OCI-LY7 (cell line): ENCODE results near the gene LCAT. TPM values are rescaled to one million over a fixed set of nuclear protein-coding genes. Genes with fewer than 3 reads are reported as not detected.
A peak's percentile ranks its signal among the peaks of the same experiment; 100 is the strongest.

Source experiments
- BruUV-seq: library from RNA; stranded (reverse); fragments of 400-500 nt; replicated peaks from 2 replicates; lab custom pipeline; 2021; lab: Mats Ljungman, UMichigan
- CTCF ChIA-PET: fragments of 300-600 bp; sonication (Branson Sonifier 250); formaldehyde crosslinking; loops from one replicate; lab custom pipeline; 2022; ENCODE audit warnings: antibody characterized with exemption; ENCODE audit not compliant: unreplicated experiment; lab: Charles Lee
- POLR2A ChIA-PET: fragments of 300-600 bp; sonication (Branson Sonifier 250); formaldehyde crosslinking; loops from one replicate; lab custom pipeline; 2022; ENCODE audit warnings: antibody characterized with exemption; lab: Charles Lee
- DNase-seq: peaks from one replicate; pipeline ENCODE4 v3.0.0-alpha.2; 2015; ENCODE audit warnings: low spot score
- H2AFZ ChIP-seq: fragments of 200-600 bp; sonication (generic), shearing (Covaris generic); 2 replicates; pipeline ENCODE4 v1.6.1; 2014; ENCODE audit warnings: mild to moderate bottlenecking, antibody characterized with exemption, low read length, moderate library complexity
- H3K27ac ChIP-seq: fragments of 200-600 bp; sonication (generic); 2 replicates; pipeline ENCODE4 v1.5.1; 2014; ENCODE audit warnings: mixed run types, low read depth, mild to moderate bottlenecking, moderate library complexity, low read length, inconsistent platforms; ENCODE audit not compliant: poor library complexity, severe bottlenecking
- H3K36me3 ChIP-seq: fragments of 200-600 bp; sonication (generic); 2 replicates; pipeline ENCODE4 v1.6.1; 2014; ENCODE audit warnings: mild to moderate bottlenecking, antibody characterized with exemption, low read length, moderate library complexity, mixed read lengths; ENCODE audit not compliant: insufficient read depth
- H3K4me1 ChIP-seq: fragments of 200-600 bp; sonication (generic); 2 replicates; pipeline ENCODE4 v1.5.1; 2014; ENCODE audit warnings: mild to moderate bottlenecking, low read length; ENCODE audit not compliant: insufficient read depth, poor library complexity, severe bottlenecking
- H3K4me2 ChIP-seq: fragments of 200-600 bp; sonication (generic); 2 replicates; pipeline ENCODE4 v1.6.1; 2014; ENCODE audit warnings: mild to moderate bottlenecking, low read length
- H3K4me3 ChIP-seq: fragments of 200-600 bp; sonication (generic); 2 replicates; pipeline ENCODE4 v1.5.1; 2014; ENCODE audit warnings: mild to moderate bottlenecking, low read depth, low read length; ENCODE audit not compliant: poor library complexity, severe bottlenecking
- H3K79me2 ChIP-seq: fragments of 200-600 bp; sonication (generic); 2 replicates; pipeline ENCODE4 v1.6.1; 2016; ENCODE audit warnings: low read depth, mild to moderate bottlenecking, low read length, moderate library complexity, mixed read lengths; ENCODE audit not compliant: insufficient read depth
- H3K9me2 ChIP-seq: fragments of 200-600 bp; sonication (generic); 2 replicates; pipeline ENCODE4 v1.6.1; 2016; ENCODE audit warnings: mild to moderate bottlenecking, low read length, mixed read lengths; ENCODE audit not compliant: insufficient read depth
- H3K9me3 ChIP-seq: fragments of 200-600 bp; sonication (generic); 2 replicates; pipeline ENCODE4 v1.6.1; 2014; ENCODE audit warnings: mild to moderate bottlenecking, mixed run types, low read length, mixed read lengths
- H4K20me1 ChIP-seq: fragments of 200-600 bp; sonication (generic); 2 replicates; pipeline ENCODE4 v1.6.1; 2014; ENCODE audit warnings: mild to moderate bottlenecking, antibody characterized with exemption, low read length, moderate library complexity, mixed read lengths; ENCODE audit not compliant: insufficient read depth
- CTCF ChIP-seq: fragments of 200-600 bp; sonication (generic); conservative IDR thresholded peaks from 2 replicates; pipeline ENCODE4 v1.5.1; 2014; ENCODE audit warnings: mild to moderate bottlenecking, antibody characterized with exemption, low read length, moderate library complexity, mixed read lengths
- EZH2phosphoT487 ChIP-seq: fragments of 200-600 bp; sonication (generic); IDR thresholded peaks from 2 replicates; pipeline ENCODE4 v1.6.1; 2018; ENCODE audit warnings: low read depth, borderline replicate concordance, mild to moderate bottlenecking, mixed run types, antibody characterized with exemption, low read length, moderate library complexity, mixed read lengths
- intact Hi-C: fragments of 100-400 bp; cut with micrococcal nuclease; formaldehyde crosslinking; loops from one replicate; pipeline ENCODE4 v1.10.0; 2022; ENCODE audit not compliant: unreplicated experiment
- total RNA-seq, 2 experiments: library from RNA; depleted of rRNA in 1 of 2; stranded (reverse); fragments of >200 nt in 1 of 2; shearing (Covaris generic) in 1 of 2; gene quantifications; 2 replicates each; pipeline ENCODE4 v1.2.3, GENCODE V29; 2014 to 2022

Gene LCAT
- total RNA-seq, 2 experiments from 2014 or later, result 4.4 to 9.8 TPM

GRCh38 chr16:67992661-67993206 lies 48.8 kb upstream of the LCAT start:
- no peak for DNase-seq
- H3K79me2 ChIP-seq, result no peaks in the 10 kb centered on the region
- H3K36me3 ChIP-seq, result no peaks in the 10 kb centered on the region
- ChIA-PET CTCF (no interaction called here), POLR2A (no interaction called here)
- intact Hi-C loops, result loop anchor here (1.0 kb wide), 3 partner anchors 24 to 237 kb away; partner anchors contain the start of gene SLC12A4
- no peaks in the 10 kb centered on the region for H3K9me2 ChIP-seq
- no peak overlapping the region for H3K4me3 ChIP-seq
- H4K20me1 ChIP-seq, result no peaks in the 10 kb centered on the region
- TF ChIP-seq EZH2phosphoT487 (no peak), CTCF (no peak)
- no peaks in the 10 kb centered on the region for H3K9me3 ChIP-seq
- H3K4me1 ChIP-seq, result peaks cover 15% of the 10 kb centered on the region
- H2AFZ ChIP-seq, result peak overlapping the region; percentile 87
- peak overlapping the region; percentile 64; the same call in 1 of the 2 replicates for H3K4me2 ChIP-seq
- H3K27ac ChIP-seq, result no peak overlapping the region
- BruUV-seq, result no TSS peak

GRCh38 chr16:67990018-67990386 lies 46.1 kb upstream of the LCAT start:
- CTCF ChIA-PET, result no interaction called here
- no peak overlapping the region for H3K4me2 ChIP-seq
- H3K4me1 ChIP-seq, result peaks cover 20% of the 10 kb centered on the region
- no peaks in the 10 kb centered on the region for H3K9me2 ChIP-seq
- no peaks in the 10 kb centered on the region for H3K9me3 ChIP-seq
- H3K27ac ChIP-seq, result no peak overlapping the region
- POLR2A ChIA-PET, result no interaction called here
- no peak for DNase-seq
- no peak overlapping the region for H3K4me3 ChIP-seq
- TF ChIP-seq EZH2phosphoT487 (no peak), CTCF (no peak)
- no TSS peak for BruUV-seq
- H3K79me2 ChIP-seq, result no peaks in the 10 kb centered on the region
- no peaks in the 10 kb centered on the region for H3K36me3 ChIP-seq
- intact Hi-C loops, result no loop called here
- H4K20me1 ChIP-seq, result no peaks in the 10 kb centered on the region
- no peak overlapping the region for H2AFZ ChIP-seq

- Histone ChIP-seq H3K27ac (no peak overlapping the region), H2AFZ (no peak overlapping the region), H3K4me3 (no peak overlapping the region), H3K79me2 (no peaks in the 10 kb centered on the region), H3K36me3 (no peaks in the 10 kb centered on the region), H4K20me1 (no peaks in the 10 kb centered on the region), H3K9me2 (no peaks in the 10 kb centered on the region), H3K9me3 (no peaks in the 10 kb centered on the region), H3K4me2 (no peak overlapping the region), H3K4me1 (peaks cover 26% of the 10 kb centered on the region)
- ChIA-PET CTCF (no interaction called here), POLR2A (interaction anchor here (0.5 kb wide), 1 partner anchor 1339 kb away, joined by 3 read pairs; no protein-coding TSS in a partner anchor)
- TF ChIP-seq CTCF (no peak), EZH2phosphoT487 (no peak)
- no TSS peak for BruUV-seq
- DNase-seq, result no peak
- intact Hi-C loops, result no loop called here
Observed at GRCh38 chr16:67989322-67990017, 45.5 kb upstream of the LCAT start.
